ENCODE data around the gene CREBRF. TPM values are rescaled to one million over a fixed set of nuclear protein-coding genes. Genes with fewer than 3 reads are reported as not detected.

CREBRF gene
- polyA plus RNA-seq, 2 of the 4 experiments (the other 2 are of a cell fraction) = 1.8 to 7.2 TPM

DNA sequence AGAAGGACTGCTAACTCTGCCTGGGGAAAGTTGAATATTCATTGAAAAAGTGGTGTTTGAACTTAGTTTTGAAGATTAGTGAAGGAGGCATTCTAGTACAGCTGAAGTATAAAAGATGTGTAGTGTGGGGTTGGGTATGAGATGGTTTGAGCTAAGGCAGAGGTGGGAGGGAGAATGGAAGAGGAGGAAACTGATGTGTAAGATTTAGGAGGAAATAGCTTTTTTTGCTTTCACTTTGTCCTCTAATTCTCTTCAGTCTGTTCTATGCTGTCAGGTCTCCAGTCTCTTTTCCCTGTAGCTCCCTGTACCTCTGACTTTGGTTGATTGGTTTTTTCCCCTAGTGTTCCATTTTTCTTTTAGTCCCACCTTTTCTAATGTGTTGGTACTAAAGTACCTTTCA lies 9.0 kb downstream of the CREBRF start:
- H3K9me3 ChIP-seq = no peaks in the 10 kb centered on the region
- no peaks in the 10 kb centered on the region for H3K4me1 ChIP-seq
- ChIA-PET POLR2A (interaction anchor here (0.6 kb wide), 1 partner anchor 8 kb away, joined by 4 read pairs; no protein-coding TSS in a partner anchor), CTCF (interaction anchor here (0.7 to 1.6 kb wide), 3 partner anchors 25 to 620 kb away, joined by 3 to 4 read pairs (median 4); no protein-coding TSS in a partner anchor)
- no peak overlapping the region for H3K4me3 ChIP-seq
- 0 out of 6 replicates have a peak, but pooled peaks of 1 of the 2 experiments have one; percentile 24 for ATAC-seq
- no peak for DNase-seq (ENCODE audit: low read depth in 1 of 2, low spot score in 1 of 2)
- no peak overlapping the region for H3K27ac ChIP-seq
- TF ChIP-seq BHLHE40 (IDR thresholded peaks at IDR 0.05; ENCODE audit: low read depth, low read length) = no peak
- no peak for TF ChIP-seq MYC (IDR thresholded peaks at IDR 0.05; ENCODE audit: borderline replicate concordance, low read length)
- TF ChIP-seq PHF8 (IDR thresholded peaks at IDR 0.05; ENCODE audit: borderline replicate concordance, low read depth) = no peak
- no peak for TF ChIP-seq CHD4 (IDR thresholded peaks at IDR 0.05; ENCODE audit: borderline replicate concordance)
- TF ChIP-seq, protein P1, sequence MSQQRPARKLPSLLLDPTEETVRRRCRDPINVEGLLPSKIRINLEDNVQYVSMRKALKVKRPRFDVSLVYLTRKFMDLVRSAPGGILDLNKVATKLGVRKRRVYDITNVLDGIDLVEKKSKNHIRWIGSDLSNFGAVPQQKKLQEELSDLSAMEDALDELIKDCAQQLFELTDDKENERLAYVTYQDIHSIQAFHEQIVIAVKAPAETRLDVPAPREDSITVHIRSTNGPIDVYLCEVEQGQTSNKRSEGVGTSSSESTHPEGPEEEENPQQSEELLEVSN (IDR thresholded peaks at IDR 0.05; ENCODE audit: borderline replicate concordance, low read depth) = no peak
- TF ChIP-seq KDM5A (IDR thresholded peaks at IDR 0.05) = no peak
- no peak overlapping the region for H3K4me2 ChIP-seq
- no peak for FAIRE-seq

DNA sequence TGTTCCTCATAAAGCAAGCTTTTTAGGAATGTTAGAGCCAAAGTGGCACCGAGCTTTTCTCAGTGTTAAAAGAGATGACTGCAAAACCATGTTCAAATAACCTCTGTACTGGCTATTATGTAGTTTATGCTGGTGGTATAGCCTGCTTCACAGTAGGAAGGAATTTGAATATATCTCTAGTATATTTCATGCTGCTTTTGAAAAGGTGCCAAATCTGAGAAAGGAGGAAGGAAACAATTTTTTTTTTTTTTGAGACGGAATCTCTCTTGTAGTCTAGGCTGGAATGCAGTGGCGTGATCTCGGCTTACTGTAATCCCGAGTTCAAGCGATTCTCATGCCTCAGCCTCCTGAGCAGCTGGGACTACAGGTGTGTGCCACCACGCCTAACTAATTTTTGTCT lies 13.5 kb downstream of the CREBRF start:
- WGBS (ENCODE audit: missing lambda C conversion rate) = 89% methylated on average over 7 of the region's 7 CpGs
- ATAC-seq = no peak
- Histone ChIP-seq H3K9me3 (no peaks in the 10 kb centered on the region), H3K4me2 (no peak overlapping the region), H3K27ac (no peak overlapping the region), H3K4me1 (peaks cover 4% of the 10 kb centered on the region; the same call in 2 of the 3 replicates), H3K4me3 (no peak overlapping the region)
- ChIA-PET POLR2A (no interaction called here), CTCF (interaction anchor here (1.3 kb wide), 1 partner anchor 362 kb away, joined by 4 read pairs; no protein-coding TSS in a partner anchor)
- DNase-seq (ENCODE audit: low read depth in 1 of 2, low spot score in 1 of 2) = no peak
- TF ChIP-seq RAD21 (conservative IDR thresholded peaks at IDR 0.05 in 1 of 2, IDR thresholded peaks at IDR 0.05 in 1 of 2) = no peak
- no peak for TF ChIP-seq JUN (IDR thresholded peaks at IDR 0.05)
- TF ChIP-seq, protein P2, sequence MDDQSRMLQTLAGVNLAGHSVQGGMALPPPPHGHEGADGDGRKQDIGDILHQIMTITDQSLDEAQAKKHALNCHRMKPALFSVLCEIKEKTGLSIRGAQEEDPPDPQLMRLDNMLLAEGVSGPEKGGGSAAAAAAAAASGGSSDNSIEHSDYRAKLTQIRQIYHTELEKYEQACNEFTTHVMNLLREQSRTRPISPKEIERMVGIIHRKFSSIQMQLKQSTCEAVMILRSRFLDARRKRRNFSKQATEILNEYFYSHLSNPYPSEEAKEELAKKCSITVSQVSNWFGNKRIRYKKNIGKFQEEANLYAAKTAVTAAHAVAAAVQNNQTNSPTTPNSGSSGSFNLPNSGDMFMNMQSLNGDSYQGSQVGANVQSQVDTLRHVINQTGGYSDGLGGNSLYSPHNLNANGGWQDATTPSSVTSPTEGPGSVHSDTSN (IDR thresholded peaks at IDR 0.05) = no peak
- no peak for TF ChIP-seq TP53 (CRISPR knock-in tag; IDR thresholded peaks at IDR 0.05)
- TF ChIP-seq MAZ (IDR thresholded peaks at IDR 0.05; ENCODE audit: borderline replicate concordance, low read depth, low read length) = no peak
- no peak for TF ChIP-seq RNF2 (IDR thresholded peaks at IDR 0.05; ENCODE audit: borderline replicate concordance, low read depth)
- no peak for TF ChIP-seq NFE2L2 (conservative IDR thresholded peaks at IDR 0.05; ENCODE audit: low read length)
- no peak for TF ChIP-seq FOSB (CRISPR knock-in tag; IDR thresholded peaks at IDR 0.05)
- TF ChIP-seq HEYL (CRISPR knock-in tag; IDR thresholded peaks at IDR 0.05) = no peak
- TF ChIP-seq RFX5 (IDR thresholded peaks at IDR 0.05) = no peak
- TF ChIP-seq KDM1A (IDR thresholded peaks at IDR 0.05; ENCODE audit: low read depth) = no peak
- no peak for TF ChIP-seq FOSL2 (IDR thresholded peaks at IDR 0.05)
- TF ChIP-seq FOSL2 (CRISPR knock-in tag; IDR thresholded peaks at IDR 0.05) = no peak
- TF ChIP-seq, protein P3, sequence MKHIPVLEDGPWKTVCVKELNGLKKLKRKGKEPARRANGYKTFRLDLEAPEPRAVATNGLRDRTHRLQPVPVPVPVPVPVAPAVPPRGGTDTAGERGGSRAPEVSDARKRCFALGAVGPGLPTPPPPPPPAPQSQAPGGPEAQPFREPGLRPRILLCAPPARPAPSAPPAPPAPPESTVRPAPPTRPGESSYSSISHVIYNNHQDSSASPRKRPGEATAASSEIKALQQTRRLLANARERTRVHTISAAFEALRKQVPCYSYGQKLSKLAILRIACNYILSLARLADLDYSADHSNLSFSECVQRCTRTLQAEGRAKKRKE (CRISPR knock-in tag; IDR thresholded peaks at IDR 0.05; ENCODE audit: low read depth) = no peak
- TF ChIP-seq, protein P4, sequence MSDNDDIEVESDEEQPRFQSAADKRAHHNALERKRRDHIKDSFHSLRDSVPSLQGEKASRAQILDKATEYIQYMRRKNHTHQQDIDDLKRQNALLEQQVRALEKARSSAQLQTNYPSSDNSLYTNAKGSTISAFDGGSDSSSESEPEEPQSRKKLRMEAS (IDR thresholded peaks at IDR 0.05) = no peak
- TF ChIP-seq POLR2A (IDR thresholded peaks at IDR 0.05; ENCODE audit: low read length) = no peak
- no peak for TF ChIP-seq CHD4 (IDR thresholded peaks at IDR 0.05; ENCODE audit: borderline replicate concordance)
- no peak for FAIRE-seq
